K562 (cell line): ENCODE results near the gene KRT76. TPM values are rescaled to one million over a fixed set of nuclear protein-coding genes. Genes with fewer than 3 reads are reported as not detected.

Source experiments
- ATAC-seq: fragments of 200-7000 bp; cut with Tn5 transposase; 3 replicates; pipeline ENCODE4 v1.9.1; 2020; ENCODE audit warnings: moderate library complexity
- BruUV-seq: library from RNA; stranded (reverse); fragments of 400-500 nt; replicated peaks from 2 replicates; lab custom pipeline; 2021; lab: Mats Ljungman, UMichigan
- CTCF ChIA-PET: fragments of 300-600 bp; formaldehyde crosslinking; extraction: SDS; loops from one replicate; lab custom pipeline; 2021; ENCODE audit warnings: low intra/inter-chr PET ratio; lab: Yijun Ruan, JAX
- POLR2A ChIA-PET: fragments of 300-600, 350-650 bp; sonication (Branson Sonifier 250); formaldehyde crosslinking; extraction: SDS; loops from one replicate; lab custom pipeline; 2021; ENCODE audit warnings: antibody characterized with exemption, inconsistent platforms; lab: Yijun Ruan, JAX
- DNase-seq, 4 experiments: peaks; one replicate each; pipeline versions ENCODE4 v3.0.0 to v3.0.0-alpha.2; 2011 to 2018; ENCODE audit warnings: low spot score in 3 of 4, mixed read lengths in 3 of 4; ENCODE audit errors: extremely low read depth in 1 of 4
- FAIRE-seq: peaks from 2 replicates; lab custom pipeline; 2011; peaks lifted over from hg19 to GRCh38; lab: Jason Lieb, UNC
- H2AFZ ChIP-seq: 2 replicates; pipeline ENCODE4 v1.6.0; 2011; ENCODE audit warnings: low read depth, low read length, control low read depth, inconsistent platforms
- H3K27ac ChIP-seq: fragments of 200-600 bp; 3 replicates; pipeline ENCODE4 v1.8.0; 2011; ENCODE audit warnings: low read depth, mild to moderate bottlenecking, control low read depth, inconsistent platforms, low read length, moderate library complexity, mixed read lengths; ENCODE audit errors: extremely low read depth
- H3K27me3 ChIP-seq, 2 experiments: fragments of 300-600 bp in 1 of 2; 2 replicates in 1 of 2; 3 replicates in 1 of 2; pipeline versions ENCODE4 v1.6.0 to v1.8.0; 2011; ENCODE audit warnings: inconsistent platforms in 2 of 2, low read length in 2 of 2, mild to moderate bottlenecking in 1 of 2, mixed read lengths in 1 of 2, moderate library complexity in 1 of 2; ENCODE audit not compliant: control insufficient read depth in 2 of 2, insufficient read depth in 2 of 2
- H3K36me3 ChIP-seq: fragments of 300-600 bp; 3 replicates; pipeline ENCODE4 v1.8.0; 2011; ENCODE audit warnings: mild to moderate bottlenecking, low read length, inconsistent platforms; ENCODE audit not compliant: control insufficient read depth, insufficient read depth
- H3K4me1 ChIP-seq, 2 experiments: fragments of 200-600 bp in 1 of 2; replicated peaks in 1 of 2; 2 replicates in 1 of 2; 3 replicates in 1 of 2; pipeline versions ENCODE4 v1.5.1 to v1.8.0; 2011; ENCODE audit warnings: inconsistent platforms in 2 of 2, low read length in 2 of 2, mild to moderate bottlenecking in 1 of 2, mixed read lengths in 1 of 2, moderate library complexity in 1 of 2; ENCODE audit not compliant: control insufficient read depth in 2 of 2, insufficient read depth in 2 of 2
- H3K4me2 ChIP-seq: 2 replicates; pipeline ENCODE4 v1.6.1; 2011; ENCODE audit warnings: low read length, control low read depth, inconsistent platforms, mixed read lengths; ENCODE audit not compliant: insufficient read depth
- H3K4me3 ChIP-seq: fragments of 200-600 bp; sonication (generic), shearing (Covaris generic); 2 replicates; pipeline ENCODE4 v1.5.1; 2016; ENCODE audit warnings: control low read depth, inconsistent platforms
- H3K79me2 ChIP-seq: fragments of 200-600 bp; 3 replicates; pipeline ENCODE4 v1.8.0; 2011; ENCODE audit warnings: low read length, inconsistent platforms; ENCODE audit not compliant: control insufficient read depth, insufficient read depth
- H3K9ac ChIP-seq, 2 experiments: 2 replicates each; pipeline versions ENCODE4 v1.6.0 to v1.6.1; 2011; ENCODE audit warnings: low read depth in 2 of 2, low read length in 2 of 2, control low read depth in 1 of 2, inconsistent platforms in 1 of 2, mild to moderate bottlenecking in 1 of 2, mixed read lengths in 1 of 2; ENCODE audit not compliant: insufficient read depth in 1 of 2
- H3K9me1 ChIP-seq: one replicate; pipeline ENCODE4 v1.6.0; 2011; ENCODE audit warnings: inconsistent platforms, mild to moderate bottlenecking, low read length, moderate library complexity; ENCODE audit not compliant: control insufficient read depth, insufficient read depth
- H3K9me3 ChIP-seq: replicated peaks from 2 replicates; pipeline ENCODE4 v1.5.1; 2011; ENCODE audit warnings: low read depth, low read length, inconsistent platforms; ENCODE audit not compliant: control insufficient read depth, insufficient read depth
- H4K20me1 ChIP-seq: replicated peaks from 2 replicates; pipeline ENCODE4 v1.6.1; 2011; ENCODE audit warnings: low read length, inconsistent platforms, mixed read lengths; ENCODE audit not compliant: control insufficient read depth, insufficient read depth
- ASH1L ChIP-seq: fragments of 450-650 bp; IDR thresholded peaks from 2 replicates; pipeline ENCODE4 v1.6.1; 2018; ENCODE audit warnings: borderline replicate concordance, mild to moderate bottlenecking, low read depth; ENCODE audit not compliant: partially characterized antibody
- BRD4 ChIP-seq: fragments of 200-600 bp; sonication (generic); IDR thresholded peaks from 2 replicates; pipeline ENCODE4 v1.6.1; 2017; ENCODE audit warnings: inconsistent platforms
- HEY1 ChIP-seq: fragments of 250-450 bp; sonication (Bioruptor Pico); IDR thresholded peaks from 2 replicates; pipeline ENCODE4 v1.5.0; 2020; ENCODE audit warnings: mild to moderate bottlenecking, moderate library complexity, borderline replicate concordance
- KDM4B ChIP-seq, 2 experiments: fragments of 450-650 bp in 1 of 2; sonication (generic) in 1 of 2; IDR thresholded peaks; 2 replicates each; pipeline ENCODE4 v1.6.1; 2016 to 2017; ENCODE audit warnings: borderline replicate concordance in 2 of 2, antibody characterized with exemption in 1 of 2, low read depth in 1 of 2, mild to moderate bottlenecking in 1 of 2
- NR2C1 ChIP-seq, 2 experiments: fragments of 450-650 bp; IDR thresholded peaks; 2 replicates each; pipeline ENCODE4 v1.6.1; 2017; ENCODE audit warnings: mild to moderate bottlenecking in 2 of 2, antibody characterized with exemption in 1 of 2, inconsistent platforms in 1 of 2, missing compliant biosample characterization in 1 of 2, missing genetic modification characterization in 1 of 2
- POU5F1 ChIP-seq: fragments of 150-350 bp; IDR thresholded peaks from 2 replicates; pipeline ENCODE4 v1.6.1; 2014; ENCODE audit warnings: borderline replicate concordance, low read length, low read depth, mild to moderate bottlenecking; ENCODE audit not compliant: partially characterized antibody
- RFX1 ChIP-seq: fragments of 450-650 bp; IDR thresholded peaks from 2 replicates; pipeline ENCODE4 v1.6.1; 2016; ENCODE audit warnings: mild to moderate bottlenecking, moderate library complexity
- SMAD3 ChIP-seq: fragments of 450-650 bp; formaldehyde crosslinking; conservative IDR thresholded peaks from 2 replicates; pipeline ENCODE4 v1.4.0; 2020; ENCODE audit warnings: mild to moderate bottlenecking
- ZNF12 ChIP-seq: sonication (generic); formaldehyde crosslinking; IDR thresholded peaks from 2 replicates; pipeline ENCODE4 v1.4.0; 2020; ENCODE audit warnings: mild to moderate bottlenecking, missing genetic modification reagents
- ZNF436 ChIP-seq: fragments of 250-450, 450-650 bp; sonication (Bioruptor Pico); formaldehyde crosslinking; IDR thresholded peaks from 2 replicates; pipeline ENCODE4 v1.7.0; 2020; ENCODE audit warnings: mild to moderate bottlenecking
- ZNF586 ChIP-seq: fragments of 450-650 bp; formaldehyde crosslinking; conservative IDR thresholded peaks from 2 replicates; pipeline ENCODE4 v1.4.0; 2020; ENCODE audit warnings: mild to moderate bottlenecking, moderate library complexity
- ZNF75A ChIP-seq: fragments of 450-650 bp; formaldehyde crosslinking; IDR thresholded peaks from 2 replicates; pipeline ENCODE4 v1.4.0; 2020; ENCODE audit warnings: mild to moderate bottlenecking
- WGBS: fragments of 100-300 bp; shearing (Covaris generic); methylation state at CpG from one replicate; pipeline ENCODE4 v1.1.6; 2016; ENCODE audit warnings: low coverage, mixed read lengths; ENCODE audit not compliant: insufficient coverage; ENCODE audit errors: missing lambda C conversion rate; 5-methylcytosine and 5-hydroxymethylcytosine counted together
- in situ Hi-C: fragments of 300-500 bp; cut with MboI; formaldehyde crosslinking; loops from 4 replicates; pipeline ENCODE4 v1.15.0; 2018; ENCODE audit warnings: inconsistent platforms, mixed read lengths
- intact Hi-C: fragments of 100-400 bp; cut with micrococcal nuclease; formaldehyde crosslinking; loops from 2 replicates; pipeline ENCODE4 v1.14.2; 2022
- polyA plus RNA-seq, 8 experiments: library from polyadenylated mRNA; depleted of rRNA in 4 of 8; stranded (reverse) in 5 of 8; unstranded in 3 of 8; fragments of >200 nt; fragmentation: Nextera tagmentation in 2 of 8; fragmentation: Illumina TruSeq in 1 of 8; extraction: Ambion mirVana in 2 of 8; extraction: Trizol in 1 of 8; gene quantifications; 2 replicates each; pipeline versions ENCODE4 v1.2.1 to v1.2.3, GENCODE V29; 2011 to 2014; ENCODE audit warnings: inconsistent platforms in 1 of 8, missing spikeins in 1 of 8
- total RNA-seq, 7 experiments: library from RNA; depleted of rRNA in 6 of 7; stranded (reverse); fragments of >200 nt in 6 of 7; fragmentation: Illumina TruSeq in 2 of 7; extraction: Trizol in 2 of 7; gene quantifications; 2 replicates each; pipeline versions ENCODE4 v1.2.1 to v1.2.3, GENCODE V29; 2011 to 2021; ENCODE audit warnings: low replicate concordance in 1 of 7
- TF ChIP-seq, protein P1 (sequence below): fragments of 450-650 bp; formaldehyde crosslinking; IDR thresholded peaks from 2 replicates; pipeline ENCODE4 v1.4.0; 2022; ENCODE audit warnings: missing genetic modification characterization
- TF ChIP-seq, protein P2 (sequence below): fragments of 250-450 bp; sonication (Bioruptor Pico); IDR thresholded peaks from 2 replicates; pipeline ENCODE4 v1.8.0; 2021; ENCODE audit warnings: moderate library complexity, mild to moderate bottlenecking, inconsistent platforms

KRT76 gene
- total and polyA plus RNA-seq, 9 of the 15 experiments (the other 6 are each of a cell fraction or from before 2014, with no cell fraction given), result not detected

DNA sequence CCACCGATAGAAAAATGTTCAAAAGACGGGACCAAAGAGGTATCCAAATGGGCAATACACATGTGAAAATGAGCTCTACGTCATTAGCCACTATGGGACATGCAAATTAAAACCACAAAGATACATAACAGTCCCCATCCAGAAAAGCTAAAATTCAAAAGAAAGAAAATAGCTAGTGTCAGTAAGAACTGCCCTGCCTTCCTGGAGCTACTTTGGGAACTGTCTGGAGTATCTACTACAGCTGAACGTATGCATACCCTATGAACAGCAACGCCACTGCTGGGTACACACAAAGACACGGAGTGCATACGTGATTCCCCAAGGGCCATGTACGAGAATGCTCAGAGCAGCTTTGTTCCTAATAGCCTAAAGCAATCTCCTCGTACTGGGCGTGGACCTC is 48.0 kb downstream of the KRT76 start:
- intact Hi-C loops, result no loop called here
- Histone ChIP-seq H3K9ac (no peak overlapping the region), H3K9me3 (no peaks in the 10 kb centered on the region), H3K4me1 (no peaks in the 10 kb centered on the region), H2AFZ (no peak overlapping the region), H3K27ac (no peak overlapping the region), H3K4me3 (no peak overlapping the region), H3K27me3 (peaks cover 31 to 64% of the 10 kb centered on the region in 2 experiments), H3K79me2 (no peaks in the 10 kb centered on the region), H4K20me1 (0 out of 2 replicates have a peak, but pooled peaks cover 5% of the 10 kb centered on the region), H3K36me3 (no peaks in the 10 kb centered on the region)
- FAIRE-seq (no peak), DNase-seq (no peak)
- no TSS peak for BruUV-seq
- CTCF ChIA-PET, result interaction anchor here (0.7 kb wide), 1 partner anchor 31 kb away, joined by 3 read pairs; no protein-coding TSS in a partner anchor
- TF ChIP-seq BRD4 (no peak), ZNF12 (CRISPR knock-in tag) (no peak), SMAD3 (CRISPR knock-in tag) (no peak), ZNF586 (CRISPR knock-in tag) (no peak), KDM4B (IDR thresholded peaks at IDR 0.05; ENCODE audit: borderline replicate concordance in 2 of 2, low read depth in 1 of 2) (no peak), RFX1 (no peak), POU5F1 (no peak), NR2C1 (IDR thresholded peaks at IDR 0.05) (no peak), NR2C1 (tag; IDR thresholded peaks at IDR 0.05) (no peak), ZNF75A (CRISPR knock-in tag) (no peak), ASH1L (no peak), HEY1 (CRISPR knock-in tag) (no peak), ZNF436 (CRISPR knock-in tag) (no peak)
- TF ChIP-seq, protein P1, sequence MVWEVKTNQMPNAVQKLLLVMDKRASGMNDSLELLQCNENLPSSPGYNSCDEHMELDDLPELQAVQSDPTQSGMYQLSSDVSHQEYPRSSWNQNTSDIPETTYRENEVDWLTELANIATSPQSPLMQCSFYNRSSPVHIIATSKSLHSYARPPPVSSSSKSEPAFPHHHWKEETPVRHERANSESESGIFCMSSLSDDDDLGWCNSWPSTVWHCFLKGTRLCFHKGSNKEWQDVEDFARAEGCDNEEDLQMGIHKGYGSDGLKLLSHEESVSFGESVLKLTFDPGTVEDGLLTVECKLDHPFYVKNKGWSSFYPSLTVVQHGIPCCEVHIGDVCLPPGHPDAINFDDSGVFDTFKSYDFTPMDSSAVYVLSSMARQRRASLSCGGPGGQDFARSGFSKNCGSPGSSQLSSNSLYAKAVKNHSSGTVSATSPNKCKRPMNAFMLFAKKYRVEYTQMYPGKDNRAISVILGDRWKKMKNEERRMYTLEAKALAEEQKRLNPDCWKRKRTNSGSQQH (CRISPR knock-in tag), result no peak
- TF ChIP-seq, protein P2, sequence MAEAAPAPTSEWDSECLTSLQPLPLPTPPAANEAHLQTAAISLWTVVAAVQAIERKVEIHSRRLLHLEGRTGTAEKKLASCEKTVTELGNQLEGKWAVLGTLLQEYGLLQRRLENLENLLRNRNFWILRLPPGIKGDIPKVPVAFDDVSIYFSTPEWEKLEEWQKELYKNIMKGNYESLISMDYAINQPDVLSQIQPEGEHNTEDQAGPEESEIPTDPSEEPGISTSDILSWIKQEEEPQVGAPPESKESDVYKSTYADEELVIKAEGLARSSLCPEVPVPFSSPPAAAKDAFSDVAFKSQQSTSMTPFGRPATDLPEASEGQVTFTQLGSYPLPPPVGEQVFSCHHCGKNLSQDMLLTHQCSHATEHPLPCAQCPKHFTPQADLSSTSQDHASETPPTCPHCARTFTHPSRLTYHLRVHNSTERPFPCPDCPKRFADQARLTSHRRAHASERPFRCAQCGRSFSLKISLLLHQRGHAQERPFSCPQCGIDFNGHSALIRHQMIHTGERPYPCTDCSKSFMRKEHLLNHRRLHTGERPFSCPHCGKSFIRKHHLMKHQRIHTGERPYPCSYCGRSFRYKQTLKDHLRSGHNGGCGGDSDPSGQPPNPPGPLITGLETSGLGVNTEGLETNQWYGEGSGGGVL, result no peak
- TF ChIP-seq, all 486 proteins: peak for 0
- no peak for ATAC-seq
- WGBS, result under 1% methylated on average over 10 of the region's 10 CpGs
- Histone ChIP-seq H3K4me2 (no peak overlapping the region), H3K9me1 (no peaks in the 10 kb centered on the region)
- POLR2A ChIA-PET, result interaction anchor here (0.6 kb wide), 1 partner anchor 34 kb away, joined by 3 read pairs; no protein-coding TSS in a partner anchor
- in situ Hi-C loops, result no loop called here
